H1 (cell line): ENCODE measurements around the gene SKIC3. TPM values are rescaled to one million over a fixed set of nuclear protein-coding genes. Genes with fewer than 3 reads are reported as not detected.

Experiments used
- CTCF ChIA-PET: fragments of 300-600 bp; sonication (Branson Sonifier 250); formaldehyde crosslinking; loops from one replicate; lab custom pipeline; 2021; ENCODE audit not compliant: partially characterized antibody; lab: Charles Lee
- POLR2A ChIA-PET: fragments of 300-600 bp; sonication (Branson Sonifier 250); formaldehyde crosslinking; loops from one replicate; lab custom pipeline; 2021; ENCODE audit warnings: inconsistent platforms; ENCODE audit not compliant: partially characterized antibody; lab: Charles Lee
- DNase-seq, 2 experiments: peaks; one replicate each; pipeline versions ENCODE4 v3.0.0 to v3.0.0-alpha.2; 2010 to 2022; ENCODE audit warnings: low spot score in 2 of 2, low read depth in 1 of 2, mixed read lengths in 1 of 2
- FAIRE-seq: peaks from 2 replicates; lab custom pipeline; 2011; peaks lifted over from hg19 to GRCh38; lab: Jason Lieb, UNC
- H2AFZ ChIP-seq: 2 replicates; pipeline ENCODE4 v1.8.1; 2012; ENCODE audit warnings: low read length, inconsistent platforms
- H2AK5ac ChIP-seq: 2 replicates; pipeline ENCODE4 v1.6.1; 2013; ENCODE audit warnings: low read depth, low read length
- H2BK120ac ChIP-seq: replicated peaks from 2 replicates; pipeline ENCODE3; 2013; ENCODE audit warnings: low read depth, low read length, inconsistent platforms
- H2BK12ac ChIP-seq: 2 replicates; pipeline ENCODE4 v1.6.1; 2013; ENCODE audit warnings: low read depth, low read length
- H2BK15ac ChIP-seq: 2 replicates; pipeline ENCODE4 v1.6.1; 2013; ENCODE audit warnings: low read length
- H2BK20ac ChIP-seq: 2 replicates; pipeline ENCODE4 v1.6.1; 2013; ENCODE audit warnings: low read length
- H2BK5ac ChIP-seq: 2 replicates; pipeline ENCODE4 v1.6.1; 2013; ENCODE audit warnings: low read depth, low read length
- H3K14ac ChIP-seq: 2 replicates; pipeline ENCODE4 v1.6.1; 2013; ENCODE audit warnings: inconsistent platforms; ENCODE audit not compliant: insufficient read length
- H3K18ac ChIP-seq: 2 replicates; pipeline ENCODE4 v1.6.1; 2013; ENCODE audit warnings: low read length; ENCODE audit errors: extremely low read depth
- H3K23ac ChIP-seq: 2 replicates; pipeline ENCODE4 v1.6.1; 2013; ENCODE audit warnings: inconsistent platforms; ENCODE audit not compliant: insufficient read length
- H3K23me2 ChIP-seq: 2 replicates; pipeline ENCODE4 v1.6.1; 2013; ENCODE audit warnings: low read depth, low read length
- H3K27ac ChIP-seq: 2 replicates; pipeline ENCODE4 v1.6.1; 2011; ENCODE audit warnings: low read depth, low read length, inconsistent platforms
- H3K27me3 ChIP-seq, 4 experiments: replicated peaks in 1 of 4; 1 replicate in 1 of 4; 2 replicates in 3 of 4; pipeline versions ENCODE4 v1.6.1 to v1.8.1; 2011 to 2013; ENCODE audit warnings: low read length in 3 of 4, mild to moderate bottlenecking in 3 of 4, inconsistent platforms in 2 of 4, mixed read lengths in 2 of 4, moderate library complexity in 1 of 4; ENCODE audit not compliant: control insufficient read depth in 3 of 4, insufficient read depth in 3 of 4; ENCODE audit errors: extremely low read depth in 1 of 4
- H3K36me3 ChIP-seq, 4 experiments: 2 replicates each; pipeline versions ENCODE4 v1.6.1 to v1.8.1; 2011 to 2013; ENCODE audit warnings: mild to moderate bottlenecking in 4 of 4, low read length in 3 of 4, moderate library complexity in 2 of 4, control low read depth in 1 of 4, inconsistent platforms in 1 of 4; ENCODE audit not compliant: insufficient read depth in 4 of 4, control insufficient read depth in 2 of 4
- H3K4ac ChIP-seq: replicated peaks from 2 replicates; pipeline ENCODE3; 2013; ENCODE audit warnings: low read length, low read depth, mixed read lengths, inconsistent platforms; ENCODE audit not compliant: insufficient read length
- H3K4me1 ChIP-seq, 4 experiments: replicated peaks in 1 of 4; 1 replicate in 1 of 4; 2 replicates in 3 of 4; pipeline versions ENCODE4 v1.6.1 to v1.8.1; 2011 to 2013; ENCODE audit warnings: low read length in 3 of 4, inconsistent platforms in 2 of 4, mixed read lengths in 1 of 4; ENCODE audit not compliant: insufficient read depth in 4 of 4, control insufficient read depth in 3 of 4
- H3K4me2 ChIP-seq, 2 experiments: 2 replicates each; pipeline versions ENCODE4 v1.6.1 to v1.8.1; 2011 to 2013; ENCODE audit warnings: low read depth in 2 of 2, low read length in 2 of 2, control low read depth in 1 of 2, inconsistent platforms in 1 of 2, mild to moderate bottlenecking in 1 of 2; ENCODE audit not compliant: insufficient read depth in 1 of 2
- H3K4me3 ChIP-seq, 4 experiments: fragments of 200-600, 300-600 bp in 1 of 4; sonication (generic), shearing (Covaris generic), sonication (Bioruptor Twin) in 1 of 4; 2 replicates each; pipeline versions ENCODE4 v1.5.1 to v1.8.1; 2011 to 2016; ENCODE audit warnings: low read length in 4 of 4, low read depth in 3 of 4, control low read depth in 2 of 4, inconsistent platforms in 2 of 4, mild to moderate bottlenecking in 2 of 4, mixed read lengths in 1 of 4, moderate library complexity in 1 of 4; ENCODE audit not compliant: insufficient read depth in 2 of 4; ENCODE audit errors: extremely low read depth in 1 of 4
- H3K56ac ChIP-seq: replicated peaks from 2 replicates; pipeline ENCODE3; 2013; ENCODE audit warnings: low read depth, mild to moderate bottlenecking, mixed read lengths, low read length, inconsistent platforms; ENCODE audit not compliant: insufficient read length
- H3K79me1 ChIP-seq: 2 replicates; pipeline ENCODE4 v1.6.1; 2013; ENCODE audit warnings: low read depth, low read length, control low read depth
- H3K79me2 ChIP-seq, 2 experiments: 2 replicates each; pipeline versions ENCODE4 v1.6.1 to v1.8.1; 2012 to 2013; ENCODE audit warnings: low read length in 2 of 2, mild to moderate bottlenecking in 2 of 2, inconsistent platforms in 1 of 2; ENCODE audit not compliant: insufficient read depth in 2 of 2, control insufficient read depth in 1 of 2
- H3K9ac ChIP-seq, 4 experiments: replicated peaks in 1 of 4; 1 replicate in 1 of 4; 2 replicates in 3 of 4; pipeline versions ENCODE4 v1.6.1 to v1.8.1; 2011 to 2013; ENCODE audit warnings: low read depth in 3 of 4, low read length in 3 of 4, control low read depth in 2 of 4, mild to moderate bottlenecking in 2 of 4, moderate library complexity in 2 of 4, inconsistent platforms in 1 of 4; ENCODE audit errors: extremely low read depth in 1 of 4
- H3K9me3 ChIP-seq, 2 experiments: 2 replicates each; pipeline versions ENCODE4 v1.6.1 to v1.8.1; 2012 to 2013; ENCODE audit warnings: mild to moderate bottlenecking in 2 of 2, moderate library complexity in 2 of 2, control low read depth in 1 of 2, inconsistent platforms in 1 of 2, low read depth in 1 of 2, low read length in 1 of 2, mixed read lengths in 1 of 2; ENCODE audit not compliant: insufficient read depth in 2 of 2
- H4K20me1 ChIP-seq, 2 experiments: replicated peaks in 1 of 2; 2 replicates each; pipeline versions ENCODE3 to v1.8.1; 2011 to 2013; ENCODE audit warnings: inconsistent platforms in 2 of 2, low read length in 2 of 2, mild to moderate bottlenecking in 1 of 2; ENCODE audit not compliant: insufficient read depth in 2 of 2, control insufficient read depth in 1 of 2
- H4K5ac ChIP-seq: 2 replicates; pipeline ENCODE4 v1.6.1; 2013; ENCODE audit warnings: low read length, low read depth, mixed read lengths, inconsistent platforms; ENCODE audit not compliant: insufficient read length
- H4K8ac ChIP-seq: 2 replicates; pipeline ENCODE4 v1.8.0; 2013; ENCODE audit warnings: mild to moderate bottlenecking, moderate library complexity, low read length, inconsistent platforms; ENCODE audit not compliant: insufficient read depth; ENCODE audit errors: extremely low read depth
- H4K91ac ChIP-seq: replicated peaks from 2 replicates; pipeline ENCODE3; 2013; ENCODE audit warnings: low read length, mixed read lengths, inconsistent platforms; ENCODE audit not compliant: insufficient read length
- ATF2 ChIP-seq: IDR thresholded peaks from 2 replicates; pipeline ENCODE4 v1.6.1; 2012; ENCODE audit warnings: low read length, inconsistent platforms
- BRCA1 ChIP-seq: IDR thresholded peaks from 2 replicates; pipeline ENCODE4 v1.6.1; 2012; ENCODE audit warnings: low read depth, low read length, improper control_type of control experiment
- RAD21 ChIP-seq, 2 experiments: IDR thresholded peaks in 1 of 2; conservative IDR thresholded peaks in 1 of 2; 2 replicates each; pipeline ENCODE4 v1.6.1; 2011; ENCODE audit warnings: low read depth in 2 of 2, low read length in 2 of 2, improper control_type of control experiment in 1 of 2, inconsistent platforms in 1 of 2, mild to moderate bottlenecking in 1 of 2, moderate library complexity in 1 of 2
- RBBP5 ChIP-seq: IDR thresholded peaks from 2 replicates; pipeline ENCODE4 v1.7.1; 2012; ENCODE audit warnings: low read depth, mild to moderate bottlenecking, inconsistent platforms, low read length, moderate library complexity, borderline replicate concordance
- SUZ12 ChIP-seq: fragments of 200-600 bp; sonication (generic); IDR thresholded peaks from 2 replicates; pipeline ENCODE4 v1.6.1; 2012; ENCODE audit warnings: mild to moderate bottlenecking, inconsistent platforms, low read length, moderate library complexity, mixed read lengths
- WGBS, 2 experiments: shearing (Covaris generic) in 1 of 2; methylation state at CpG; one replicate each; pipeline versions ENCODE4 v1.1.6 to v1.1.7; 2013 to 2015; ENCODE audit warnings: low lambda C conversion rate in 2 of 2, mixed read lengths in 2 of 2, inconsistent platforms in 1 of 2, low coverage in 1 of 2, missing lambda C conversion rate in 1 of 2; ENCODE audit not compliant: insufficient replicate concordance in 2 of 2, insufficient coverage in 1 of 2, insufficient read length in 1 of 2; ENCODE audit errors: extremely low coverage in 1 of 2, missing lambda C conversion rate in 1 of 2; 5-methylcytosine and 5-hydroxymethylcytosine counted together
- polyA plus RNA-seq, 7 experiments: library from polyadenylated mRNA; depleted of rRNA in 3 of 7; stranded (reverse) in 5 of 7; unstranded in 2 of 7; fragments of >200 nt in 5 of 7; fragments of 200-250 nt in 2 of 7; gene quantifications; 1 replicate in 5 of 7; 2 replicates in 1 of 7; 4 replicates in 1 of 7; pipeline versions ENCODE4 v1.2.1 to v1.2.3, GENCODE V29; 2011 to 2013; ENCODE audit warnings: missing spikeins in 2 of 7, mixed read lengths in 2 of 7
- total RNA-seq: library from RNA; stranded (reverse); fragmentation: NEBNext Ultra II Directional; extraction: Animal tissue kit (Norgen Biotek cat#: 25700); gene quantifications from 2 replicates; pipeline ENCODE4 v1.2.1, GENCODE V29; 2021

Gene SKIC3
- total and polyA plus RNA-seq, 2 of the 8 experiments (the other 6 are each of a cell fraction or from before 2014, with no cell fraction given) = 13.7 to 53.7 TPM

GRCh38 chr5:95591490-95591901 is 36.7 kb upstream of the SKIC3 start:
- no peak overlapping the region for H3K4ac ChIP-seq
- POLR2A ChIA-PET = no interaction called here

More at GRCh38 chr5:95591490-95591901, 36.7 kb upstream of the SKIC3 start:
- Histone ChIP-seq H3K23ac (no peak overlapping the region), H3K18ac (no peak overlapping the region), H3K4me1 (no peaks in the 10 kb centered on the region), H4K91ac (no peak overlapping the region), H3K56ac (no peak overlapping the region), H2BK15ac (no peak overlapping the region), H3K79me1 (no peaks in the 10 kb centered on the region), H3K27ac (no peak overlapping the region), H2BK5ac (no peak overlapping the region), H4K8ac (no peak overlapping the region), H3K9ac (no peak overlapping the region), H3K23me2 (no peaks in the 10 kb centered on the region), H2BK20ac (no peak overlapping the region), H3K9me3 (no peaks in the 10 kb centered on the region), H2AFZ (no peak overlapping the region), H3K36me3 (no peaks in the 10 kb centered on the region), H3K79me2 (no peaks in the 10 kb centered on the region), H3K4me2 (no peak overlapping the region), H4K5ac (no peak overlapping the region), H2AK5ac (no peak overlapping the region), H2BK120ac (no peak overlapping the region), H3K4me3 (no peak overlapping the region), H3K27me3 (no peaks in the 10 kb centered on the region), H3K14ac (no peak overlapping the region), H4K20me1 (no peaks in the 10 kb centered on the region), H2BK12ac (no peak overlapping the region)
- TF ChIP-seq ATF2 = no peak
- TF ChIP-seq BRCA1 = no peak
- no peak for TF ChIP-seq RAD21 (IDR thresholded peaks at IDR 0.05 in 1 of 2, conservative IDR thresholded peaks at IDR 0.05 in 1 of 2; ENCODE audit: low read depth in 2 of 2, low read length in 2 of 2)
- TF ChIP-seq SUZ12 = no peak
- no peak for TF ChIP-seq RBBP5
- 89% methylated on average over 5 of the region's 5 CpGs; no CpG with 5 or more reads in 1 of the 2 experiments for WGBS, 2 experiments
- DNase-seq (no peak), FAIRE-seq (no peak)
- CTCF ChIA-PET = no interaction called here
